Measurements from ENCODE around the gene TPST2.

GRCh38 chr22:26629988-26630761, 40.2 kb upstream of the TPST2 start:
- TF ChIP-seq POLR2AphosphoS5 (IDR thresholded peaks at IDR 0.05; ENCODE audit: control insufficient read depth, insufficient read depth, low read depth, low read length) (no peak), ZBTB7A (IDR thresholded peaks at IDR 0.05; ENCODE audit: borderline replicate concordance, control insufficient read depth, low read depth, low read length) (no peak), CTCF (IDR thresholded peaks at IDR 0.05 in 2 of 3, conservative IDR thresholded peaks at IDR 0.05 in 1 of 3; ENCODE audit: insufficient read depth in 2 of 3, low read depth in 1 of 3, low read length in 3 of 3) (no peak), CBX3 (IDR thresholded peaks at IDR 0.05; ENCODE audit: borderline replicate concordance in 1 of 2, low read length in 2 of 2) (no peak), JUN (IDR thresholded peaks at IDR 0.05; ENCODE audit: borderline replicate concordance, low read depth, low read length) (no peak), JUN (CRISPR knock-in tag; IDR thresholded peaks at IDR 0.05; ENCODE audit: borderline replicate concordance) (no peak), TAF1 (IDR thresholded peaks at IDR 0.05; ENCODE audit: control insufficient read depth, extremely low read depth, insufficient read depth, low read length, severe bottlenecking) (no peak), EP300 (IDR thresholded peaks at IDR 0.05; ENCODE audit: low read length) (no peak), ZBTB8A (IDR thresholded peaks at IDR 0.05; ENCODE audit: partially characterized antibody) (no peak), JUND (IDR thresholded peaks at IDR 0.05; ENCODE audit: borderline replicate concordance, low read depth, low read length) (no peak), JUND (tag; IDR thresholded peaks at IDR 0.05; ENCODE audit: borderline replicate concordance, low read depth, low read length) (no peak; the same call in 2 of the 3 replicates), TCF15 (CRISPR knock-in tag; IDR thresholded peaks at IDR 0.05) (no peak), POLR2A (conservative IDR thresholded peaks at IDR 0.05) (no peak)
- TF ChIP-seq, protein P1, sequence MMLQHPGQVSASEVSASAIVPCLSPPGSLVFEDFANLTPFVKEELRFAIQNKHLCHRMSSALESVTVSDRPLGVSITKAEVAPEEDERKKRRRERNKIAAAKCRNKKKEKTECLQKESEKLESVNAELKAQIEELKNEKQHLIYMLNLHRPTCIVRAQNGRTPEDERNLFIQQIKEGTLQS (IDR thresholded peaks at IDR 0.05) = no peak
- TF ChIP-seq, protein P1 (CRISPR knock-in tag; conservative IDR thresholded peaks at IDR 0.05) = no peak
- TF ChIP-seq, protein P2, sequence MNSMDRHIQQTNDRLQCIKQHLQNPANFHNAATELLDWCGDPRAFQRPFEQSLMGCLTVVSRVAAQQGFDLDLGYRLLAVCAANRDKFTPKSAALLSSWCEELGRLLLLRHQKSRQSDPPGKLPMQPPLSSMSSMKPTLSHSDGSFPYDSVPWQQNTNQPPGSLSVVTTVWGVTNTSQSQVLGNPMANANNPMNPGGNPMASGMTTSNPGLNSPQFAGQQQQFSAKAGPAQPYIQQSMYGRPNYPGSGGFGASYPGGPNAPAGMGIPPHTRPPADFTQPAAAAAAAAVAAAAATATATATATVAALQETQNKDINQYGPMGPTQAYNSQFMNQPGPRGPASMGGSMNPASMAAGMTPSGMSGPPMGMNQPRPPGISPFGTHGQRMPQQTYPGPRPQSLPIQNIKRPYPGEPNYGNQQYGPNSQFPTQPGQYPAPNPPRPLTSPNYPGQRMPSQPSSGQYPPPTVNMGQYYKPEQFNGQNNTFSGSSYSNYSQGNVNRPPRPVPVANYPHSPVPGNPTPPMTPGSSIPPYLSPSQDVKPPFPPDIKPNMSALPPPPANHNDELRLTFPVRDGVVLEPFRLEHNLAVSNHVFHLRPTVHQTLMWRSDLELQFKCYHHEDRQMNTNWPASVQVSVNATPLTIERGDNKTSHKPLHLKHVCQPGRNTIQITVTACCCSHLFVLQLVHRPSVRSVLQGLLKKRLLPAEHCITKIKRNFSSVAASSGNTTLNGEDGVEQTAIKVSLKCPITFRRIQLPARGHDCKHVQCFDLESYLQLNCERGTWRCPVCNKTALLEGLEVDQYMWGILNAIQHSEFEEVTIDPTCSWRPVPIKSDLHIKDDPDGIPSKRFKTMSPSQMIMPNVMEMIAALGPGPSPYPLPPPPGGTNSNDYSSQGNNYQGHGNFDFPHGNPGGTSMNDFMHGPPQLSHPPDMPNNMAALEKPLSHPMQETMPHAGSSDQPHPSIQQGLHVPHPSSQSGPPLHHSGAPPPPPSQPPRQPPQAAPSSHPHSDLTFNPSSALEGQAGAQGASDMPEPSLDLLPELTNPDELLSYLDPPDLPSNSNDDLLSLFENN (IDR thresholded peaks at IDR 0.05; ENCODE audit: low read depth in 2 of 2, low read length in 2 of 2) = no peak
- TF ChIP-seq, protein P3, sequence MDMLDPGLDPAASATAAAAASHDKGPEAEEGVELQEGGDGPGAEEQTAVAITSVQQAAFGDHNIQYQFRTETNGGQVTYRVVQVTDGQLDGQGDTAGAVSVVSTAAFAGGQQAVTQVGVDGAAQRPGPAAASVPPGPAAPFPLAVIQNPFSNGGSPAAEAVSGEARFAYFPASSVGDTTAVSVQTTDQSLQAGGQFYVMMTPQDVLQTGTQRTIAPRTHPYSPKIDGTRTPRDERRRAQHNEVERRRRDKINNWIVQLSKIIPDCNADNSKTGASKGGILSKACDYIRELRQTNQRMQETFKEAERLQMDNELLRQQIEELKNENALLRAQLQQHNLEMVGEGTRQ (CRISPR knock-in tag; IDR thresholded peaks at IDR 0.05) = no peak
